Left renal cortex interstitium (tissue), 4 donors: ENCODE results near the gene UXT. TPM values are rescaled to one million over a fixed set of nuclear protein-coding genes. Genes with fewer than 3 reads are reported as not detected.

Experiments
- DNase-seq, 4 donors: peaks; one replicate each; pipeline ENCODE4 v3.0.0-alpha.2; 2013; ENCODE audit warnings: low read depth in 4 of 4, low spot score in 2 of 4, missing footprints in 1 of 4
- polyA plus RNA-seq, 4 donors: library from polyadenylated mRNA; unstranded; fragments of 120-200 nt; gene quantifications; one replicate each; pipeline ENCODE4 v1.2.1, GENCODE V29; 2013; ENCODE audit not compliant: insufficient read length in 4 of 4

Gene UXT
- polyA plus RNA-seq, 4 donors = 102 to 122 (median 118) TPM

- DNase-seq = no peak
Observed at GRCh38 chrX:47649781-47650163, 9.2 kb downstream of the UXT start.

- DNase-seq = no peak
Observed at GRCh38 chrX:47649271-47649670, 9.7 kb downstream of the UXT start.

GRCh38 chrX:47648376-47648775, 10.6 kb downstream of the UXT start:
- no peak for DNase-seq

- no peak for DNase-seq
Observed at GRCh38 chrX:47646636-47647035, 12.3 kb downstream of the UXT start.

- no peak for DNase-seq
Observed at GRCh38 chrX:47645530-47645929, 13.4 kb downstream of the UXT start.

GRCh38 chrX:47644557-47645091, 14.4 kb downstream of the UXT start:
- no peak for DNase-seq

GRCh38 chrX:47643926-47644325, 15.1 kb downstream of the UXT start:
- no peak for DNase-seq

GRCh38 chrX:47638816-47639215, 20.2 kb downstream of the UXT start:
- no peak for DNase-seq

GRCh38 chrX:47637546-47638195, 21.3 kb downstream of the UXT start:
- no peak for DNase-seq

GRCh38 chrX:47634871-47635575, 24.0 kb downstream of the UXT start:
- DNase-seq = no peak

- DNase-seq = no peak
Observed at GRCh38 chrX:47633689-47634590, 25.0 kb downstream of the UXT start.

GRCh38 chrX:47632666-47633065, 26.3 kb downstream of the UXT start:
- DNase-seq = no peak

- no peak for DNase-seq
Observed at GRCh38 chrX:47631676-47632075, 27.3 kb downstream of the UXT start.

GRCh38 chrX:47629419-47630200, 29.4 kb downstream of the UXT start, which contains the start of gene CFP:
CFP (minus strand) TSS chrX:47629930; CDS start chrX:47629844, 86 bp downstream.
- no peak for DNase-seq

- DNase-seq = no peak
Observed at GRCh38 chrX:47628982-47629381, 30.0 kb downstream of the UXT start.

GRCh38 chrX:47625365-47625764, 33.6 kb downstream of the UXT start:
- DNase-seq = no peak

GRCh38 chrX:47623540-47624027, 35.4 kb downstream of the UXT start:
- DNase-seq = peak in 3 of 4 donors; percentile 13 to 53 (median 46)

- DNase-seq = no peak
Observed at GRCh38 chrX:47621851-47622250, 37.1 kb downstream of the UXT start.

GRCh38 chrX:47620303-47620685, 38.7 kb downstream of the UXT start:
- no peak for DNase-seq
